Heart left ventricle (tissue), 13 donors: ENCODE data around the gene NWD2.

Source experiments
- POLR2A ChIP-seq, 2 donors: fragments of 450-650 bp; IDR thresholded peaks; one replicate each; pipeline ENCODE4 v1.6.1; 2017; ENCODE audit warnings: antibody characterized with exemption in 2 of 2, mild to moderate bottlenecking in 2 of 2, moderate library complexity in 2 of 2
- TF ChIP-seq, protein P1 (sequence below), 12 donors: fragments of 200-600 bp; sonication (generic) in 4 of 12; IDR thresholded peaks; one replicate each; pipeline versions ENCODE4 v1.5.0 to v1.8.0; 2018 to 2022; ENCODE audit warnings: antibody characterized with exemption in 12 of 12, mild to moderate bottlenecking in 5 of 12
- donor health status: ischemic (EF 13 %, LVEDD 7.1; RV severe dilation, severe dysfunction).
- donor health status: DM: no; HTN: yes; CAD: no.
- donor health status: DM: no; HTN: no; CAD: no.
- donor health status: ischemic (EF 25% LVEDD 6.9; RV normal size, moderate dysfunction).
- donor health status: ischemic (EF 25% LVEDD 5.7; RV mildly dilated, moderate dysfunction).
- donor health status: ischemic (EF 35%, LVEDD 5.7; RV mildly dilated, moderate dysfunction).
- donor health status: nonischemic (EF 11% LVEDD 7.7; RV severe dilation, severe dysfunction).
- donor health status: DM: yes; HTN: yes; CAD: no.
- donor health status: PGD.
- donor health status: ischemic (EF 29% LVEDD 5.4; RV normal size, mild dysfunction).
- donor health status: nonischemic (EF 23%, LVEDD 6.1; RV moderate dilation, normal function).

GRCh38 chr4:37453281-37453998, 208.9 kb downstream of the NWD2 start:
- TF ChIP-seq, protein P1, sequence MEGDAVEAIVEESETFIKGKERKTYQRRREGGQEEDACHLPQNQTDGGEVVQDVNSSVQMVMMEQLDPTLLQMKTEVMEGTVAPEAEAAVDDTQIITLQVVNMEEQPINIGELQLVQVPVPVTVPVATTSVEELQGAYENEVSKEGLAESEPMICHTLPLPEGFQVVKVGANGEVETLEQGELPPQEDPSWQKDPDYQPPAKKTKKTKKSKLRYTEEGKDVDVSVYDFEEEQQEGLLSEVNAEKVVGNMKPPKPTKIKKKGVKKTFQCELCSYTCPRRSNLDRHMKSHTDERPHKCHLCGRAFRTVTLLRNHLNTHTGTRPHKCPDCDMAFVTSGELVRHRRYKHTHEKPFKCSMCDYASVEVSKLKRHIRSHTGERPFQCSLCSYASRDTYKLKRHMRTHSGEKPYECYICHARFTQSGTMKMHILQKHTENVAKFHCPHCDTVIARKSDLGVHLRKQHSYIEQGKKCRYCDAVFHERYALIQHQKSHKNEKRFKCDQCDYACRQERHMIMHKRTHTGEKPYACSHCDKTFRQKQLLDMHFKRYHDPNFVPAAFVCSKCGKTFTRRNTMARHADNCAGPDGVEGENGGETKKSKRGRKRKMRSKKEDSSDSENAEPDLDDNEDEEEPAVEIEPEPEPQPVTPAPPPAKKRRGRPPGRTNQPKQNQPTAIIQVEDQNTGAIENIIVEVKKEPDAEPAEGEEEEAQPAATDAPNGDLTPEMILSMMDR (IDR thresholded peaks at IDR 0.05) = no peak
- TF ChIP-seq POLR2A (IDR thresholded peaks at IDR 0.05) = no peak
